Neuronal stem cell (in vitro differentiated cells): ENCODE results near the gene CFAP57.
A peak's percentile ranks its signal among the peaks of the same experiment; 100 is the strongest.

ENCODE experiments used
- DNase-seq: peaks from one replicate; pipeline ENCODE4 v3.0.0-alpha.2; 2013; ENCODE audit warnings: low spot score
- H2AFZ ChIP-seq: one replicate; pipeline ENCODE4 v1.6.1; 2013; ENCODE audit warnings: mild to moderate bottlenecking, low read length, inconsistent platforms
- H2AK5ac ChIP-seq: 2 replicates; pipeline ENCODE4 v1.6.1; 2013; ENCODE audit warnings: low read depth, mild to moderate bottlenecking, inconsistent platforms, low read length, moderate library complexity, mixed read lengths
- H2BK120ac ChIP-seq: 2 replicates; pipeline ENCODE4 v1.6.1; 2013; ENCODE audit warnings: low read depth, mild to moderate bottlenecking, inconsistent platforms, low read length, moderate library complexity, mixed read lengths
- H2BK12ac ChIP-seq: one replicate; pipeline ENCODE4 v1.6.1; 2013; ENCODE audit warnings: low read length, inconsistent platforms
- H2BK15ac ChIP-seq: 2 replicates; pipeline ENCODE4 v1.6.1; 2013; ENCODE audit warnings: mild to moderate bottlenecking, low read length, inconsistent platforms, mixed read lengths
- H2BK5ac ChIP-seq: one replicate; pipeline ENCODE4 v1.6.1; 2013; ENCODE audit warnings: inconsistent platforms, mild to moderate bottlenecking, low read length, moderate library complexity
- H3K14ac ChIP-seq: one replicate; pipeline ENCODE4 v1.6.1; 2013; ENCODE audit warnings: low read length, inconsistent platforms
- H3K18ac ChIP-seq: 2 replicates; pipeline ENCODE4 v1.6.1; 2013; ENCODE audit warnings: low read length, inconsistent platforms
- H3K23ac ChIP-seq: 2 replicates; pipeline ENCODE4 v1.6.1; 2013; ENCODE audit warnings: low read depth, mild to moderate bottlenecking, mixed read lengths, low read length, inconsistent platforms; ENCODE audit not compliant: poor library complexity
- H3K27ac ChIP-seq: replicated peaks from 3 replicates; pipeline ENCODE4 v1.5.1; 2013; ENCODE audit warnings: low read length, inconsistent platforms
- H3K27me3 ChIP-seq, 3 experiments: 2 replicates each; pipeline ENCODE4 v1.6.1; 2013; ENCODE audit warnings: low read length in 3 of 3, mild to moderate bottlenecking in 2 of 3, inconsistent platforms in 1 of 3, low read depth in 1 of 3, mixed read lengths in 1 of 3, moderate library complexity in 1 of 3; ENCODE audit not compliant: control insufficient read depth in 3 of 3, insufficient read depth in 3 of 3
- H3K36me3 ChIP-seq, 2 donors: replicated peaks in 1 of 2; 2 replicates each; pipeline ENCODE4 v1.6.1; 2013; ENCODE audit warnings: low read length in 2 of 2; ENCODE audit not compliant: control insufficient read depth in 2 of 2, insufficient read depth in 2 of 2
- H3K4ac ChIP-seq: 2 replicates; pipeline ENCODE4 v1.6.1; 2013; ENCODE audit warnings: inconsistent platforms, mild to moderate bottlenecking, low read length, moderate library complexity
- H3K4me1 ChIP-seq, 2 donors: 1 replicate in 1 of 2; 2 replicates in 1 of 2; pipeline ENCODE4 v1.6.1; 2013; ENCODE audit warnings: low read length in 2 of 2, low read depth in 1 of 2; ENCODE audit not compliant: control insufficient read depth in 2 of 2, insufficient read depth in 1 of 2
- H3K4me2 ChIP-seq: one replicate; pipeline ENCODE4 v1.6.1; 2013; ENCODE audit warnings: mild to moderate bottlenecking, low read length, inconsistent platforms; ENCODE audit not compliant: insufficient read depth, poor library complexity, severe bottlenecking
- H3K4me3 ChIP-seq, 2 donors: 2 replicates each; pipeline ENCODE4 v1.5.1; 2013; ENCODE audit warnings: low read length in 2 of 2, mild to moderate bottlenecking in 2 of 2, inconsistent platforms in 1 of 2, moderate library complexity in 1 of 2
- H3K79me1 ChIP-seq: one replicate; pipeline ENCODE4 v1.6.1; 2013; ENCODE audit warnings: low read depth, mild to moderate bottlenecking, inconsistent platforms, low read length, moderate library complexity
- H3K9ac ChIP-seq: one replicate; pipeline ENCODE4 v1.6.1; 2013; ENCODE audit warnings: mild to moderate bottlenecking, low read depth, low read length, inconsistent platforms; ENCODE audit not compliant: poor library complexity
- H3K9me3 ChIP-seq, 2 donors: replicated peaks in 1 of 2; 2 replicates each; pipeline versions ENCODE3 to v1.6.1; 2013; ENCODE audit warnings: low read length in 2 of 2, mild to moderate bottlenecking in 2 of 2, inconsistent platforms in 1 of 2, low read depth in 1 of 2, mixed read lengths in 1 of 2, moderate library complexity in 1 of 2; ENCODE audit not compliant: control insufficient read depth in 2 of 2, insufficient read depth in 1 of 2
- H4K8ac ChIP-seq: one replicate; pipeline ENCODE4 v1.6.1; 2013; ENCODE audit warnings: low read depth, mild to moderate bottlenecking, inconsistent platforms, low read length, moderate library complexity
- H4K91ac ChIP-seq: one replicate; pipeline ENCODE4 v1.6.1; 2013; ENCODE audit warnings: low read length, low read depth, mild to moderate bottlenecking, inconsistent platforms; ENCODE audit not compliant: poor library complexity
- WGBS, 2 donors: extraction: QIAGEN DNeasy Blood & Tissue Kit; methylation state at CpG; one replicate each; pipeline ENCODE4 v1.1.7; 2013; ENCODE audit warnings: missing lambda C conversion rate in 2 of 2, mixed read lengths in 1 of 2; ENCODE audit not compliant: insufficient read length in 2 of 2, insufficient replicate concordance in 1 of 2; ENCODE audit errors: extremely low coverage in 2 of 2; 5-methylcytosine and 5-hydroxymethylcytosine counted together

CFAP57 gene

GRCh38 chr1:43298055-43298454, 125.9 kb downstream of the CFAP57 start:
- no peak for DNase-seq
- no peak overlapping the region for H3K18ac ChIP-seq
- H3K9ac ChIP-seq: no peak overlapping the region
- no peaks in the 10 kb centered on the region for H3K27me3 ChIP-seq
- no peak overlapping the region for H2BK15ac ChIP-seq
- H3K14ac ChIP-seq: no peak overlapping the region
- no peak overlapping the region for H2BK12ac ChIP-seq
- no peak overlapping the region for H4K8ac ChIP-seq
- H3K4me1 ChIP-seq: peaks cover 9 to 22% of the 10 kb centered on the region in 2 donors
- no peak overlapping the region for H3K23ac ChIP-seq
- no peaks in the 10 kb centered on the region for H3K79me1 ChIP-seq
- H2AFZ ChIP-seq: no peak overlapping the region
- no CpG with 5 or more reads among the region's 1 CpG for WGBS, 2 donors
- H3K36me3 ChIP-seq: no peaks in the 10 kb centered on the region
- H2BK5ac ChIP-seq: no peak overlapping the region
- no peak overlapping the region for H4K91ac ChIP-seq
- H3K9me3 ChIP-seq: no peaks in the 10 kb centered on the region
- H3K4me2 ChIP-seq: no peak overlapping the region
- no peak overlapping the region for H3K27ac ChIP-seq
- H2AK5ac ChIP-seq: no peak overlapping the region
- no peak overlapping the region for H2BK120ac ChIP-seq
- no peak overlapping the region for H3K4me3 ChIP-seq
- H3K4ac ChIP-seq: no peak overlapping the region

GRCh38 chr1:43299101-43299500, 127.0 kb downstream of the CFAP57 start:
- no peak overlapping the region for H3K4me3 ChIP-seq

GRCh38 chr1:43300378-43301094, 128.4 kb downstream of the CFAP57 start, which contains the start of gene TIE1:
TIE1 (plus strand) TSS chr1:43300982; CDS start chr1:43301072, 90 bp downstream.
- Histone ChIP-seq H2BK5ac (no peak within 1 kb of the TSS), H3K79me1 (no peaks in the 10 kb centered on the region), H3K23ac (no peak within 1 kb of the TSS), H4K91ac (no peak within 1 kb of the TSS), H3K4me1 (peaks cover 7 to 16% of the 10 kb centered on the region in 2 donors), H2AFZ (peak within 1 kb of the TSS; percentile 83), H3K4ac (no peak within 1 kb of the TSS), H2BK120ac (no peak within 1 kb of the TSS), H3K27ac (no peak within 1 kb of the TSS), H3K36me3 (no peaks in the 10 kb centered on the region), H2AK5ac (peak within 1 kb of the TSS; percentile 65), H3K9me3 (no peaks in the 10 kb centered on the region), H3K18ac (no peak within 1 kb of the TSS), H3K14ac (no peak within 1 kb of the TSS), H2BK15ac (peak within 1 kb of the TSS; percentile 16), H3K4me3 (no peak within 1 kb of the TSS), H4K8ac (no peak within 1 kb of the TSS), H3K27me3 (peaks cover 0 to 2% (median 0%) of the 10 kb centered on the region in 3 experiments), H2BK12ac (no peak within 1 kb of the TSS), H3K4me2 (no peak within 1 kb of the TSS), H3K9ac (no peak within 1 kb of the TSS)
- WGBS, 2 donors: no CpG with 5 or more reads among the region's 10 CpGs
- no peak for DNase-seq

More at GRCh38 chr1:43299101-43299500, 127.0 kb downstream of the CFAP57 start:
- no peak overlapping the region for H2AK5ac ChIP-seq
- no peak for DNase-seq
- H2BK120ac ChIP-seq: no peak overlapping the region
- peaks cover 11 to 22% of the 10 kb centered on the region in 2 donors for H3K4me1 ChIP-seq
- H2BK15ac ChIP-seq: no peak overlapping the region
- no peak overlapping the region for H3K18ac ChIP-seq
- peak overlapping the region; percentile 54 for H2AFZ ChIP-seq
- no peak overlapping the region for H3K4me2 ChIP-seq
- H2BK12ac ChIP-seq: no peak overlapping the region
- H4K91ac ChIP-seq: no peak overlapping the region
- no peak overlapping the region for H2BK5ac ChIP-seq
- no peaks in the 10 kb centered on the region for H3K36me3 ChIP-seq
- H3K79me1 ChIP-seq: no peaks in the 10 kb centered on the region
- no peak overlapping the region for H3K14ac ChIP-seq
- H4K8ac ChIP-seq: no peak overlapping the region
- H3K23ac ChIP-seq: no peak overlapping the region
- peaks cover 0 to 2% (median 0%) of the 10 kb centered on the region in 3 experiments for H3K27me3 ChIP-seq
- H3K4ac ChIP-seq: no peak overlapping the region
- H3K27ac ChIP-seq: no peak overlapping the region
- H3K9ac ChIP-seq: no peak overlapping the region
- H3K9me3 ChIP-seq: no peaks in the 10 kb centered on the region

GRCh38 chr1:43302201-43302600, 130.1 kb downstream of the CFAP57 start:
- H3K4me2 ChIP-seq: no peak overlapping the region
- no peak overlapping the region for H2BK120ac ChIP-seq
- no peak overlapping the region for H3K23ac ChIP-seq
- H3K18ac ChIP-seq: no peak overlapping the region
- H3K36me3 ChIP-seq: no peaks in the 10 kb centered on the region
- H2AFZ ChIP-seq: no peak overlapping the region
- H3K4me3 ChIP-seq: no peak overlapping the region
- no peaks in the 10 kb centered on the region for H3K9me3 ChIP-seq
- H3K27me3 ChIP-seq: peaks cover 0 to 2% (median 0%) of the 10 kb centered on the region in 3 experiments
- no peak overlapping the region for H2BK15ac ChIP-seq
- H3K14ac ChIP-seq: no peak overlapping the region
- no peak overlapping the region for H3K4ac ChIP-seq
- H2AK5ac ChIP-seq: no peak overlapping the region
- no peak overlapping the region for H3K27ac ChIP-seq
- H2BK5ac ChIP-seq: no peak overlapping the region
- H4K8ac ChIP-seq: no peak overlapping the region
- H4K91ac ChIP-seq: no peak overlapping the region
- peaks cover 7 to 8% of the 10 kb centered on the region in 2 donors for H3K4me1 ChIP-seq
- H3K9ac ChIP-seq: no peak overlapping the region
- H2BK12ac ChIP-seq: no peak overlapping the region
- no peak for DNase-seq
- no CpG with 5 or more reads among the region's 1 CpG for WGBS, 2 donors
- no peaks in the 10 kb centered on the region for H3K79me1 ChIP-seq
